Inferior parietal cortex (tissue), 1 donor: ENCODE measurements around the gene HNRNPA0.
"Not testable (repeated sequence)": the region's sequence is repeated elsewhere in the genome, so short reads cannot be mapped to it uniquely, and the experiment has no call there.

Experiments used
- DNase-seq: peaks from one replicate; pipeline ENCODE4 v3.0.0-alpha.2; 2016; ENCODE audit errors: extremely low spot score

Gene HNRNPA0

GRCh38 chr5:137754188-137754960, at the start of gene HNRNPA0:
HNRNPA0 (minus strand) TSS chr5:137754363; CDS start chr5:137754066, 297 bp downstream.
- DNase-seq, result peak; percentile 97

- DNase-seq, result no peak
Observed at GRCh38 chr5:137802282-137803210, 48.4 kb upstream of the HNRNPA0 start.

- no peak for DNase-seq
Observed at GRCh38 chr5:137800700-137801411, 46.7 kb upstream of the HNRNPA0 start.

GRCh38 chr5:137796279-137796678, 42.1 kb upstream of the HNRNPA0 start:
- no peak for DNase-seq

- DNase-seq, result no peak
Observed at GRCh38 chr5:137794863-137795262, 40.7 kb upstream of the HNRNPA0 start.

- no peak for DNase-seq
Observed at GRCh38 chr5:137792303-137792702, 38.1 kb upstream of the HNRNPA0 start.

GRCh38 chr5:137791799-137792198, 37.6 kb upstream of the HNRNPA0 start:
- no peak for DNase-seq

GRCh38 chr5:137791387-137791786, 37.2 kb upstream of the HNRNPA0 start:
- no peak for DNase-seq

GRCh38 chr5:137788560-137788959, 34.4 kb upstream of the HNRNPA0 start:
- not testable (repeated sequence) for DNase-seq

GRCh38 chr5:137782984-137783536, 28.9 kb upstream of the HNRNPA0 start:
- no peak for DNase-seq

GRCh38 chr5:137782055-137782454, 27.9 kb upstream of the HNRNPA0 start:
- DNase-seq, result no peak

GRCh38 chr5:137778772-137779564, 24.8 kb upstream of the HNRNPA0 start:
- DNase-seq, result peak; percentile 87

GRCh38 chr5:137767937-137768336, 13.8 kb upstream of the HNRNPA0 start:
- DNase-seq, result not testable (repeated sequence)

GRCh38 chr5:137761566-137761965, 7.4 kb upstream of the HNRNPA0 start:
- no peak for DNase-seq

- no peak for DNase-seq
Observed at GRCh38 chr5:137760719-137761516, 6.8 kb upstream of the HNRNPA0 start.

- DNase-seq, result no peak
Observed at GRCh38 chr5:137760294-137760693, 6.1 kb upstream of the HNRNPA0 start.

- DNase-seq, result no peak
Observed at GRCh38 chr5:137758715-137759306, 4.6 kb upstream of the HNRNPA0 start.

GRCh38 chr5:137758121-137758520, 4.0 kb upstream of the HNRNPA0 start:
- DNase-seq, result no peak

GRCh38 chr5:137757634-137758033, 3.5 kb upstream of the HNRNPA0 start:
- no peak for DNase-seq
